Measurements from ENCODE around the gene PLCH2.

Gene PLCH2

DNA sequence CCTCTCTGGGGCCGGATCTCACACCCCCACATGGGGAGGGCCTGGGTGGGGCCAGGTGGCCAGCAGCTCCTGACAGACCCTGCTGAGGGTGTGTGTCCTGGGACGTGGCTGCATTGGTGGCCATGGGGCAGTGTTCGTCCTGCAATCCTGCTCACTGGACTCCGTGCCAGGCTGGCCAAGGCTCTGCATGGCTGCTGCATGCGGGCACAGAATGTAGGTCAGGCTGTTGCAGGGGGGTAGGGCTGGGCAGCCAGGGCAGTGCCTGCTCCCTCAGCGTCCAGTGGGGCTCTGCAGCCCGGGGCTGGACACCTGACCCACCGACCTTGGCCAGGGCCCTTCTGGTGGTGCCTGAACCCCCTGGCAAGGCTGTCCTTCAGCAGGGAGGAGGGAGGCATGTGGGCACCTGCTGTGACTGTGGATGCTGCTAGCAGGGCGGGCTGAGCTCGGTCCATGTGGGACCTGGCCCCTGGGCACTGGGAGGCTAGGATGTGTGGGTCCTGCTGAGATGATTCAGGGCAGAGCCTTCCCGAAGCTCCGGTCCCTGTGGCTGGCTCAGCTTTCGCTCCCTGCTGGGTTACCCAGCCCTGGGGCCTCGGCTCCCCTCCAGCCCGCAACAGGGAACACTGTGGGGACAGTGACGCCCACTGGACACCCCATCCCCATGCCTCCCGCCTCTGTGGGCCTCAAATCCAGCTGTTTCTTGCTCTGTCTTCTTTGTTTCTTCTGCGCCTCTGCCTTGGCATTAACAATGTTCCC is 14.9 kb upstream of the PLCH2 start:
- no peak for DNase-seq (ENCODE audit: low spot score)

GRCh38 chr1:2462819-2463218 is 13.3 kb upstream of the PLCH2 start:
- DNase-seq (ENCODE audit: low spot score): no peak

DNA sequence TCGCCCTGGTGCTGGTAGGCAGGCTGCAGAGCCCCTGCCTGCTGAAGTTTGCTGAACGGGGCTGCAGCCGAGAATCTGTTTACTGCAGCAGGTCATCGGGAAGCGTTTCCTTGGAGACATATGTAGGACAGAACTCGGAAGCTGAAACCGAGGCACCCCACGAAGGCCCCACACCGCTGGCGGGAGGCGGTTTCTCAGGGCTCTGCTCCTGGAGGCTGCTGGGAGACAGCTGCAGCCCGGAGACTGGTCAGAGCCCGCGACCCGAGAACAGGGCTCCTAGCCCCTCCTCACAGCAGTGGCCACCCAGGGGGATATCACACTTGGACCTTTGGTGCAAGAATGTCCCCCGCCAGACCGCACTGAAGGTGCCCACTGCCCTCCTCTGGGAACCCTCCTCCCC is 12.7 kb upstream of the PLCH2 start:
- DNase-seq (ENCODE audit: low spot score): no peak

DNA sequence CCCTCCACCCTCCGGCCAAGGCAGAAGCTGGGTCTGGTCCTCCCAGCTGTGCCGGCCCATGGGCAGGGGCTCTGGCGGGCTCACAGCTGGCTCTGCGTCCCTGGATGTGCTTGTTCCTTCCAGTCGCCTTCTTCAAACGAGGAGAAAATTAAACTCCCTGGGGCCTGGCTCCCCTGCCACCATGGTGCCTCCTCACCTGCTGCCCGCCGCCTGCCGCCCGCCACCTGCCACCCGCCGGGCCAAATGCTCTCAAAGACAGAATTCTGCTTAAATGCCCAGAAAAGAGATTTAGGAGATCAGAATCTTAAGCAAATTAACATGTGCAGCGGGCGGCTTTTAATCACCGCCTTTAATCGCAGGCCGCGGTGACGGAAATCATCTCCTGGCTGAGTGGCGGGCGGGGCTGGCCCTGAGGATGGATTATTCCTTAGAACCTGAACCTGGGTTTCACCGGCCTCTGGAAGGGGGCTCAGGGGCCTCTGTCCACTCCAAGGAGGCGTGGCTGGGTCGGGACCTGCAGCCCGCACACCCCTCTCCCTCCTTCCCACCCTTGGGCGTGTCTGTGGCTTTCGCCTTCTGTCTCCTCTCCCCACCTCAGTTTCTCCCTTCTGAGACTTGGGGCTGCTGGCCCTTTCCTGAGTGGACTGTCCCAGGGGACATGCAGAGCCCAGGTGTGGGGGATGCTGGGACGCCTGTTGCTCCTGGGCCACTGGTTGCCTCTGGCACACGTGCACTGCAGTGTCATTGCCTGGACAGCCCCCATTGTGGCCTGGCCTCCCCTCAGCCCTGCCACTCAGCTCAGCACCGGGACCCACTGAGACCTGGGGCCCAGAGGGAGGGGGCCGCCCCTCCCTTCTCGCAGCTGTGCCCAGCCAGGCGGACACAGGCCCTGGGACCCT is 10.5 kb upstream of the PLCH2 start:
- no peak for DNase-seq (ENCODE audit: low spot score)

GRCh38 chr1:2466270-2466665 is 9.8 kb upstream of the PLCH2 start:
- no peak for DNase-seq (ENCODE audit: low spot score)

DNA sequence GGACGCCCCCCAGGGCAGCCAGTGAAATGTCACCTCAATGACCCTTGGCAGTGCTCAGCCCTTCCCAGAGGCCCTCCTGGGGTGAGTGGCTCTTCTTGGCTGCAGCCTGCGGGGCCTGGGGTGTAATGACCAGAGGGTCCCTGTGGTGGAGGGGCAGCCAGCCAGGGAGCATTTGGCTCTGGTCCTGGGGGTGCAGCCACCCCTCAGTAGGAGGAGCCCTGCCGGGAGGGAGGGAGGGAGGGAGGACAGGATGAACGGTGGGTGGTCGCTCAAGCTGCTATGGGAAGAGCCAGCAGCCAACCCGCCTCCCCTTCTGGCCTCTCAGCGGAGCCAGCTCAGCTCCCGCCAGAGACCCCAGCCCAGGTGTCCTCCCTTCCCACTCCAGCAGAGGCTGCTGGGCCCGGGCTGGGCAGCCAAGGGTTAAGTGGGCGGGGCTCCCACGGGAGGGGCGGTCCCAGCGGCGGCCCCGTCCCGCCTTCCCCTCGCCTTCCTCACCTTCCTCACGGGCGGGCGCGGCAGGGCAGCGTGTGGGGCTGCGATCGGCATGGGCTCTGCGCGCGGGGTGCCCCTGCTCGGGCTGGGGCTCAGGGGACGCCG is 9.0 kb upstream of the PLCH2 start:
- DNase-seq (ENCODE audit: low spot score): no peak

DNA sequence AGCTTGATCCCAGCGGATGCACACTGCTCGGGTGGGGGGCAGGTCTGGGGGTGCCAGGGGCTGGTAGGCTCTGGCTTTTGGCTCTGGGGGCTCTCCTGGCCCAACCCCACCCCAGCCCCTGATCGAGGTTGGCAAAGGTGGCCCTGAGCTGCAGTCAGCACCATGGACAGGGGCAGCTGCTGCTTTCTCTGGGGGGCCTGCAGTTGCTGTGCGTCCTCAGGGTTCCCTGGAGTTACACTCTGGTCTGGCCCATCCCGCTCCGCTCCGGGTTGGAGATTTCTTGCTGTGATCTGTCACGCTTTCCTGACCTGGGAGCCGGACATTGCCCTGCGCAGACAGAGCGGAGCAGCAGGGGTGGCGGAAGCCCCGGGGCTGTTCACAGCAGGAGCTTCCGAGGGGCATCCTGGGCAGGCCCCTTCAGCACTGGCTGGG is 8.0 kb upstream of the PLCH2 start:
- peak; percentile 3 for DNase-seq (ENCODE audit: low spot score)

DNA sequence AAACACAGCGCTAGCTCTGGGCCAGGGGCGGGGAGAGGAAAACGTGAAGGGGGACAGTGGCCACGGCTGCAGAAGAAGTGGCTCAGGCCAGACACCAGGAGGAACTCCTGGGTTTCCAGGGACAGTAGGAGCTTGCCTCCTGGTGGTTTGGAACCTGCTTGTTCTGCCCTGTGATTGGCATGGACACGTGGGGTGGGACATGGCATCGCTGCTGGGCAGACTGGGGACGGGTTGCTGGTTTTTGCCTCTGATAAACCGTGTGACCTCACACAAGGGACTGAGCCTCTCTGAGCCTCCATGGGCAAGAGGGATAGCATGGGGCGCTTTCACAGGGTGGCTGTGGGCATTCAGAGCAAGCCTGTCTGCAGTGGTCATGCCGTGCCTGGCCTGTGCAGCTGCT is 7.5 kb upstream of the PLCH2 start:
- no peak for DNase-seq (ENCODE audit: low spot score)

DNA sequence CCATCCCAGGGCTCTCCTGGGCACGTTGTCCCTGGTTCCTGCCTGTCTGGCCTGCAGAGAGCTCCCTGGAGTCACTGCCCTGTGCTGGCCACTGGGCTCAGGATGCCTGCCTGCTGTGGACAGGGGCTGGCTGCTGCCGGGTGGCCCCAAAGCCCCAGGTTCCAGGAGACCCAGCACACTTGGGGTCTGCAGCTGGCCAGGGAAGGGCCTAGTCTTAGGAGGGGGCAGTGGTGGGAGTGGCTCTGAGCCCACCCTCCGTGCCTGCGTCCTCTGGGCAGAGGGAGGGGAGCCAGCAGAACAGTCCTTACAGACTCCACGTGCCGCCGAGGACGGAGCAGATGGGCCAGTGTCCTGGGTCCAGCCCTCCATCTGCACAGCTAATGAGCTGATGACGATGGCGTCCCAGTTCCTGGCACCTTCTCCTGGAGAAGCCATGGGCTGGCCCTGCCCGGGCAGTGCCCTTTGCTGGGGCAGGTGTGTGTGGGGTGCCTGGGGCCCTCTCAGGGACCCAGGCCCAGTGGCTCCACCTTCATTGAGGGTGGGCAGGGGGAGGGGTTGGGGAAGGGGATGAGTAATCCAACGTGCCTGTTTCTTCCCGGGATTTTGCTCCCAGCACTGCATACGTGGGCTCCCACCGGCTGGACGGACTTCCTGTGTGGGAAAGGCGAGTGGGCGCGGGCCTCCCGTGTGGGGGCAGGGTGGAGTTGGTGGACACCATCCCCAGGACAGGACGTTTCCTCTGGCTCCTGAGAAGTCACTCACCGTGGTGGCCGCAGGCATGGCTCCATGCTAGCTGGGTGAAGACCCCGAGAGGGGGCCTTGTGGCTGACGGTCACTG is 6.8 kb upstream of the PLCH2 start:
- no peak for DNase-seq (ENCODE audit: low spot score)

DNA sequence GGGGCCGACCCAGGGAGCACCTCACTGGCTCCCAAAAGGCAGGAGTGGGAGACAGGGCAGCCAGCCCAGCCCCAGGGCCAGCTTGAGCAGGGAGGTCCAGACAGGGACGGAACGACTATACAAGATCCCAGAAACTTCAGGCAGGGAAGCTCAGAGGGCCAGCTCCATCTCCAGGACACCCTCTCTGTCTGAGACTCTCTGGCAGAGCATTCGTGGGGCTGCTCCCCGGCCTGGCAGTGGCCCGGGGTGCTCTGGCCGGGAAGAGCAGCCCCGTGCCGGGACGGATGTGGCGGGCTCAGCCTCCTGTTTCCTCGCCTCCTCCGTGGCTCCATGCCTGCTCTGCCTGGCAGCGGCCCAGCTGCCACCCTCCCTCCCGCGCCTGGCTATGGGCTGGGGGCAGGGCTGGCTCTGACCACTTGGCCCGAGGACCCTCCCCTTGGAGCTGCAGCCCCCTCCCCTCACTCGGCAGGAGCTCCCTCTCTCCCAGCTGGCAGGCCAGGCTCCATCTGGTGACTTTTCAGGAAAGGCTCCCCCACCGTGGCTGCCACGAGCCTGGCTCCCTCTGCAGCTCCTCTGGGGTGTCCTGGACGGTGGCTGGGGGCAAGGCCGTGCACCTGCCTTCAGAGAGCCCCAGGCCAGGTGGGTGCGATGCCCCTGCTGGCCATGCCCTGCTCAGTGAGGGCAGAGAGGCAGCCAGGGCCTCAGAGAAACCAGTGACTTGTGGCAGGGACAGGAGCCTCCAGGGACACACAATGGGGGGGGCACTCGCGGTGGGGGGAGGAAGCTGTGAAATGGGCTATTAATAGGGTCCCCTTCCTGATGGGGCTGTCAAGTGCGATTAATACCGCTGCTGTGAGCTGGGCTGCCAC is 5.6 kb upstream of the PLCH2 start:
- no peak for DNase-seq (ENCODE audit: low spot score)

DNA sequence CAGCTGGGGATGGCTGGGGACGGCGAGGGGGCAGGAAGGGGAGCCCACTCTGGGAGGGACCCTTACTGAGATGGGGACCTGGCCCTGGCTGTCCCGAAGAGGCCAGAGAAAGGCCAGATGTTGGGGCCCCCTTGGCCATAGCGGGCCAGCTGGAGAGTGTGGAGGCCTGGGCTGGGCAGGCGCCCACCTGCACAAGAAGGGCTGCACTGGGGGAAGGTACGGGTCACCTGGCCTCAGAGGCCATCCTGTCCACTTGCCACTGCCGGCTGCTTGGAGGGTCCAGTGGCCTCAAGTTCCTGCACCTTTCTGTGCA is 5.0 kb upstream of the PLCH2 start:
- DNase-seq (ENCODE audit: low spot score): no peak

DNA sequence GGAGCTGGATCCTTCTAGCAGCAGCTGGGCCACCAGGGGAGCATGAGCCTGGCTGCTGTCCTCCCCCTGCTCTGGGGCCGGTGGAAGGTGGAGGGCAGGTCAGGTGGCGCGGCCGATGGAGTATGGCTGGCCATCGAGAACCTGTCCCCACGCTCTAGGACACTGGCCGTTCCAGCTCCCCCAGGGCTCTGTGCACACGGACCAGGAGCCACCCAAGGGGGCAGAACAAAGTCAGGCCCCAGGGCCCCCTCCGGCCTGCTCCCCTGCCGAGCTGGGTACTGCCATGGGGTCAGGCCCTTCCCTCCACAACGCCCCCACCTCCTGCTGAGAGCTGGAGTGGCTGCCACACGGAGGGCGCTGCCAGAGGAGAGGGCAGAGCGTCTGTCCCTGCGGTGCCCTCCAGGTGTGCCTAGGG is 4.5 kb upstream of the PLCH2 start:
- DNase-seq (ENCODE audit: low spot score): no peak

GRCh38 chr1:2472109-2472508 is 4.0 kb upstream of the PLCH2 start:
- no peak for DNase-seq (ENCODE audit: low spot score)

GRCh38 chr1:2472561-2473177 is 3.4 kb upstream of the PLCH2 start:
- no peak for DNase-seq (ENCODE audit: low spot score)

DNA sequence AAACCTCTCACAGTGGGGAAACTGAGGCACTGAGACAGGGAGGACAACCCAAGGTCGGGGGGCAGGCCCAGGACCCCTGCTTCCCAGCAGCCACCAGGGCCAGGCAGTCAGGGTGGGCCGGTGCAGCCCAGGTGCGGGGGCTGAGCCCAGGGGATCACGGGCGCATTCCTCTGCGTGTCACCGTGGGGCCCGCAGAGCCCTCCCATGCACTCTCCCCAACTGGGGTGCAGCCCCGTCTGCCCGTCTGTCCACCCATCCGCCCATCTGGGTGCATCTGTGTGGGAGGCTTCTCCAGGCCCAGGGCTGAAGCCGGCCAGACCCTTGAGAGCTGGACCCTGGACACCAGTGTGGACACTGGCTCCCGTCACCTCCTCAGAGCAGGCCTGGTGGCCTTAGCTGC is 2.9 kb upstream of the PLCH2 start:
- DNase-seq (ENCODE audit: low spot score): no peak

DNA sequence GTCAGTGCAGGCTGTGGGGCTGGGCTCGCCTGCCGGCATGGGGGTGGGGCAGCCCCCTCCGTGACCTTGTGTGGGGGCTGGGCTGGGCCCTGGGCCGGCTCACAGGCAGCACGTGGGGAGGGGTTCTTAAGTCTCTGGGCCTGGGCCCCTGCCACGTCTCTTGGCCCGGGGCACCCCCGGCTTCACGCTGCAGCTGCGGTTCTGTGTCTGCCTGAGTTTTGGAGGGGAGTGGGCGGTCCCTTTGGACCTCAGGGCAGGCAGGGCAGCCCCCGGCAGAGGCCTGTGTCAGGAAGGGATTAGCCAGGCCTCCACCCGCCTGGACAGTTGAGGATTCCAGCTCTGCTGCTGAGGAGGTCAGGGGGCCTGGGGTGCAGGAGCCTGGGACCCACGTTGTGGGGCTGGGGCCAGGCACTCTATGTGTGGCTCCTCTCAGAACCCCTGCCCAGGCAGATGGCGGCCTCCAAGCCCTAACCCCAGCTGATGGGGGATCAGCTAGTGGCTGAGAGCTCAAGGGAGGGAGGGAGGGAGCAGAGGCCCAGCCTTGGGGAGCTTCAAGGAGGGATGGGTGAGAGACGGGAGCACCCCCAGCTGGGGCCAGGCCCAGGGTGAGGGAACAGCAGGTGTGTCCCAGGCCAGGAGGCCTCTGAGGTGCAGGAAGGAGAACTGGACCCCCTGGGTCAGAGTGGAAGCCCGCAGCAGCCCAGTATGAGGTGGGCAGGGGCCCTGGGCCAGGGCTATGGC is 1.8 kb upstream of the PLCH2 start:
- no peak for DNase-seq (ENCODE audit: low spot score)

DNA sequence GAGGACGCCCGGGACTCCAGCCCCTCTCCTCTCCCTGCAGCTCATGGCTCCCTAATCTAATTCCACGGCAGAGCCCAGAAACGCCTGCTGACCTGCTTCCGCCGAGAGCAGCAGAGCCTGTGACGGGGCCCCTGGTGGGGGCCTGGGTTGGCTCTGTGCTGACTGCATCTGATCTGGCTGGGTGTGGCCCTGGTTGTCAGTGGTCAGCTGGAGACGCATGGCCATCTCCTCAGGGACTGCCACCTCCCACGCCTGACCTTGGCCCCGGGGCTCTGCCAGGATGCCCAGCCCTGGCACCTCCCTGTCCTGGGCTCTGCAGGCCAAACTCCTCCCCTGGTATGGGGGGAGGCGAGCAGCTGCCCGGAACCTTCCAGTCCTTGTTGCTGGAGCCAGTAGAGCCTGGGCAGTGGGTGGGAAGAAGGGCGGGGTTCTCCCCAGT is 1.1 kb upstream of the PLCH2 start:
- no peak for DNase-seq (ENCODE audit: low spot score)

- DNase-seq (ENCODE audit: low spot score): no peak
Measured at GRCh38 chr1:2475571-2475970, 518 bp upstream of the PLCH2 start.

DNA sequence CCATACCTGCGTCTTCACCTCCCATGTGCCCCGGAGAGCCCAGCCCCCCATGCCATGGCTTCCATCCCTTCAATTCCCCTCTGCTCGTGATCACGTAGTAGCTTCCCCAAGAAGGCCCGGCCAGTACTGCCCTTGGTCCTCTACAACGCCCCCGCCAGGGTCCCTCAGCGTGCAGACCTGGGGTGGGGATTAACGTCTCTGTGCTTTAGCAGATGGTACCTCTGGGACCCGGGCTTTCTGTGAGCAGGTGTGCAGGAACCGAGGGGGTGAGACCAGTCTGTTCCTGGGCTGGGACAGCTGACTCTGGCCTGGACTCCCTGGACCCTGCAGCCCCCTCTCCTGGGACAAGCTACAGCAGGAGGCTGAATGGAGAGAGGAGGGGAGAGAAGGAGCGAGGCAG is 1.2 kb downstream of the PLCH2 start:
- no peak for DNase-seq (ENCODE audit: low spot score)
